Neural crest cell (in vitro differentiated cells): ENCODE measurements around the gene WAC. TPM values are rescaled to one million over a fixed set of nuclear protein-coding genes. Genes with fewer than 3 reads are reported as not detected.
A peak's percentile ranks its signal among the peaks of the same experiment; 100 is the strongest.

ENCODE experiments used
- DNase-seq: peaks from one replicate; pipeline ENCODE4 v3.0.0; 2021; ENCODE audit warnings: low read depth, mixed read lengths, low spot score
- H3K27ac Mint-ChIP-seq: one replicate; pipeline ENCODE4 v1.8.0; 2021; ENCODE audit warnings: mild to moderate bottlenecking, mixed read lengths; ENCODE audit not compliant: unreplicated experiment
- H3K27me3 Mint-ChIP-seq: 2 replicates; pipeline ENCODE4 v1.8.0; 2021; ENCODE audit warnings: low read depth, mild to moderate bottlenecking, mixed read lengths
- H3K36me3 Mint-ChIP-seq: 2 replicates; pipeline ENCODE4 v1.8.0; 2021; ENCODE audit warnings: low read depth, mild to moderate bottlenecking, mixed read lengths
- H3K4me1 Mint-ChIP-seq: 2 replicates; pipeline ENCODE4 v1.8.0; 2021; ENCODE audit warnings: mixed read lengths
- H3K4me3 Mint-ChIP-seq: one replicate; pipeline ENCODE4 v1.8.0; 2021; ENCODE audit warnings: mild to moderate bottlenecking, mixed read lengths
- H3K9me3 Mint-ChIP-seq: 2 replicates; pipeline ENCODE4 v1.8.0; 2021; ENCODE audit warnings: mixed read lengths
- CTCF ChIP-seq: fragments of 200-600 bp; sonication (generic); conservative IDR thresholded peaks from 2 replicates; pipeline ENCODE4 v1.5.0; 2021; ENCODE audit warnings: antibody characterized with exemption, mild to moderate bottlenecking
- total RNA-seq: library from RNA; stranded (reverse); gene quantifications from 2 replicates; pipeline ENCODE4 v1.2.1, GENCODE V29; 2021

The WAC gene
- total RNA-seq, 1 donor from 2014 or later, result 123 TPM

GRCh38 chr10:28661035-28661434 lies 128.1 kb downstream of the WAC start:
- Mint-ChIP-seq H3K27me3 (peaks cover 38% of the 10 kb centered on the region), H3K4me3 (no peak overlapping the region), H3K4me1 (peaks cover under 1% of the 10 kb centered on the region), H3K36me3 (no peaks in the 10 kb centered on the region), H3K27ac (no peak overlapping the region), H3K9me3 (no peaks in the 10 kb centered on the region)
- TF ChIP-seq CTCF, result no peak
- no peak for DNase-seq

GRCh38 chr10:28663576-28664368 lies 130.9 kb downstream of the WAC start:
- H3K4me1 Mint-ChIP-seq, result peaks cover 11% of the 10 kb centered on the region
- H3K27ac Mint-ChIP-seq, result no peak overlapping the region
- peaks cover 64% of the 10 kb centered on the region for H3K27me3 Mint-ChIP-seq
- no peaks in the 10 kb centered on the region for H3K36me3 Mint-ChIP-seq
- TF ChIP-seq CTCF, result peak; percentile 99
- no peak overlapping the region for H3K4me3 Mint-ChIP-seq
- H3K9me3 Mint-ChIP-seq, result no peaks in the 10 kb centered on the region
- peak; percentile 69 for DNase-seq

DNA sequence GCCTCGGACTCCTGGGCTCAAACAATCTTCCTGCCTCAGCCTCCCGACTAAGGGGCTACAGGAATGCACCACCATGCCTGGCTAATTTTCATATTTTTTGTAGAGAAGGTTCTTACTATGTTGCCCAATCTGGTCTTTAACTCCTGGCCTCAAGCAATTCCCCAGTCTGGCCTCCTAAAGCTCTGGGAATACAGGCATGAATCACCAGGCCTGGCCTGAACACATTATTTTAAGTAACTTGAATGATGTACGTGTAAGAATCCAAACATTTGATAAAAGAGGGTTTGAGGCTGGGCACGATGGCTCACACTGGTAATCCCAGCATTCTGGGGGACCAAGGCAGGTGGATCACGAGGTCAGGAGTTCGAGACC lies 131.4 kb downstream of the WAC start:
- no peak for DNase-seq
- peaks cover 70% of the 10 kb centered on the region for H3K27me3 Mint-ChIP-seq
- H3K27ac Mint-ChIP-seq, result no peak overlapping the region
- no peaks in the 10 kb centered on the region for H3K9me3 Mint-ChIP-seq
- H3K4me3 Mint-ChIP-seq, result no peak overlapping the region
- TF ChIP-seq CTCF, result no peak
- no peaks in the 10 kb centered on the region for H3K36me3 Mint-ChIP-seq
- H3K4me1 Mint-ChIP-seq, result peaks cover 17% of the 10 kb centered on the region

- Mint-ChIP-seq H3K36me3 (no peaks in the 10 kb centered on the region), H3K4me3 (peak overlapping the region; percentile 36), H3K27ac (no peak overlapping the region), H3K27me3 (peaks cover 88% of the 10 kb centered on the region), H3K4me1 (peaks cover 20% of the 10 kb centered on the region), H3K9me3 (no peaks in the 10 kb centered on the region)
- TF ChIP-seq CTCF, result no peak
- DNase-seq, result no peak
Measured at GRCh38 chr10:28666751-28667467, 134.0 kb downstream of the WAC start.

DNA sequence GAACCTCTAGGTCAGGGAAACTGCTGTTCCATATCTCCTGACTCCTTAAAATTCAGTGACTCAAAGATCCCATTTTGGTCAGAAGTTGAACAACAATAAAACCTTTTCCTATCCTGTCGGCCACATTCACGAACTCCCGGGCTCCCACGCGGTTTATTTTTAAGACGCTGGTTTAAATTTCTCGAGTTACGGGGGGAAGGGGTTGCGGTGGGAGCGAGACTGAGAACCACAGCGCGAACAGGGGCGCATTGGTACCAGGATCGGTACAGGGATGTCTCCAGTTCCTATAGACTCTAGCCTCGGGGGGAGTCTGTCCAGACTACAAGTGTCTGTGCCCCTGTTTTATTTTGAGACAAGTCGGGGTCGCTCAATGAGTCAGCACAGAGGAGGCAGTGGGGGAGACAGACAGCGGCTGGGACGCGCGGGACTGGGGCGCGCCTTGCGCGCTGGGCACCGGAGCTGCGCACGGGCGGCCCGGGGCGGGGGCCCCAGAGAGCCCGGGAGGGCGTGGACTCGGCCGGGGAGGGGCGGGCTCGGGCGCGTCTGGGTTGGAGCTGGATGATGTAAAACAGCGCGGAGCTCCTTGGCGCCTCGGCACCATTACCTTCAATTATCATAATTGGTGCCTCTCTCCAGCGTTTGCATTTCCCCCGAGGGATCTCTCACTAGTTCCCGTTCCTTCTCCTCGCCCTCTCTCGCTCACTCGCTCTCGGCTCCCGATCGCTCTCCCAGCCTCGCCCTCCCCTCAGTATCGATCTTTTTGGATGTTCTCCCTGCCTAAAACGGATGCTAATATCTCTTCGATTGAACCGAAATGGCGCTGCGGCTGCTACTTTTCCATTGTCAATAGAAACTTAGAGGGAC lies 135.7 kb downstream of the WAC start:
- Mint-ChIP-seq H3K27ac (no peak overlapping the region), H3K27me3 (peaks cover 93% of the 10 kb centered on the region)
- TF ChIP-seq CTCF, result no peak

More for the DNA sequence above, 135.7 kb downstream of the WAC start:
- peak; percentile 42 for DNase-seq
- peak overlapping the region; percentile 82 for H3K4me3 Mint-ChIP-seq
- peaks cover 20% of the 10 kb centered on the region for H3K4me1 Mint-ChIP-seq
- H3K36me3 Mint-ChIP-seq, result no peaks in the 10 kb centered on the region
- H3K9me3 Mint-ChIP-seq, result no peaks in the 10 kb centered on the region
